ENCODE measurements around the gene KCNT2.

The KCNT2 gene

GRCh38 chr1:196305216-196305615 is 303.0 kb downstream of the KCNT2 start:
- H3K9ac ChIP-seq (ENCODE audit: low read length), result no peak overlapping the region
- H3K36me3 ChIP-seq (ENCODE audit: control insufficient read depth, insufficient read depth, low read length), result no peaks in the 10 kb centered on the region
- H2BK15ac ChIP-seq (replicated peaks; ENCODE audit: low read depth), result no peak overlapping the region
- no peak overlapping the region for H3K56ac ChIP-seq (ENCODE audit: low read length)
- no peak overlapping the region for H2AK5ac ChIP-seq (ENCODE audit: low read length)
- H3K79me2 ChIP-seq (ENCODE audit: control insufficient read depth, insufficient read depth, low read length), result no peaks in the 10 kb centered on the region
- no peak for DNase-seq
- no peak overlapping the region for H3K18ac ChIP-seq (ENCODE audit: low read length)
- H3K4me1 ChIP-seq (ENCODE audit: control insufficient read depth, low read depth, low read length), result peaks cover 3% of the 10 kb centered on the region
- no peak overlapping the region for H3K23ac ChIP-seq (ENCODE audit: low read length)
- no CpG with 5 or more reads among the region's 2 CpGs for WGBS (ENCODE audit: extremely low coverage, insufficient coverage, low lambda C conversion rate)
- H2BK5ac ChIP-seq (ENCODE audit: low read length), result no peak overlapping the region
- no peak overlapping the region for H3K4me2 ChIP-seq (ENCODE audit: low read length)
- H3K79me1 ChIP-seq (ENCODE audit: low read length), result no peaks in the 10 kb centered on the region
- H3K27ac ChIP-seq (ENCODE audit: low read depth, low read length), result no peak overlapping the region
- no peak overlapping the region for H4K5ac ChIP-seq (ENCODE audit: low read length)
- H3K4ac ChIP-seq (ENCODE audit: low read depth, low read length), result no peak overlapping the region
- no peak overlapping the region for H4K8ac ChIP-seq (ENCODE audit: low read depth, low read length)
- no peak overlapping the region for H2BK120ac ChIP-seq (ENCODE audit: low read depth, low read length)
- no peaks in the 10 kb centered on the region for H3K27me3 ChIP-seq (ENCODE audit: insufficient read depth, low read length, poor library complexity)
- no peak overlapping the region for H3K4me3 ChIP-seq (ENCODE audit: low read length)

- H2BK120ac ChIP-seq (ENCODE audit: low read depth, low read length), result no peak overlapping the region
- H3K18ac ChIP-seq (ENCODE audit: low read length), result no peak overlapping the region
- peak; percentile 50 for DNase-seq
- no peaks in the 10 kb centered on the region for H3K79me2 ChIP-seq (ENCODE audit: control insufficient read depth, insufficient read depth, low read length)
- peaks cover 3% of the 10 kb centered on the region for H3K4me1 ChIP-seq (ENCODE audit: control insufficient read depth, low read depth, low read length)
- H3K27me3 ChIP-seq (ENCODE audit: insufficient read depth, low read length, poor library complexity), result no peaks in the 10 kb centered on the region
- no peak overlapping the region for H3K9ac ChIP-seq (ENCODE audit: low read length)
- no peak overlapping the region for H3K23ac ChIP-seq (ENCODE audit: low read length)
- H4K8ac ChIP-seq (ENCODE audit: low read depth, low read length), result no peak overlapping the region
- no peaks in the 10 kb centered on the region for H3K79me1 ChIP-seq (ENCODE audit: low read length)
- no peak overlapping the region for H2BK5ac ChIP-seq (ENCODE audit: low read length)
- H4K5ac ChIP-seq (ENCODE audit: low read length), result no peak overlapping the region
- no peak overlapping the region for H3K4ac ChIP-seq (ENCODE audit: low read depth, low read length)
- H3K4me3 ChIP-seq (ENCODE audit: low read length), result no peak overlapping the region
- H3K56ac ChIP-seq (ENCODE audit: low read length), result no peak overlapping the region
- H2BK15ac ChIP-seq (replicated peaks; ENCODE audit: low read depth), result no peak overlapping the region
- no peaks in the 10 kb centered on the region for H3K36me3 ChIP-seq (ENCODE audit: control insufficient read depth, insufficient read depth, low read length)
- H2AK5ac ChIP-seq (ENCODE audit: low read length), result no peak overlapping the region
- H3K27ac ChIP-seq (ENCODE audit: low read depth, low read length), result no peak overlapping the region
- no peak overlapping the region for H3K4me2 ChIP-seq (ENCODE audit: low read length)
Observed at GRCh38 chr1:196302981-196303380, 305.3 kb downstream of the KCNT2 start.

GRCh38 chr1:196302420-196302819 is 305.8 kb downstream of the KCNT2 start:
- no CpG with 5 or more reads among the region's 1 CpG for WGBS (ENCODE audit: extremely low coverage, insufficient coverage, low lambda C conversion rate)
- no peak overlapping the region for H3K27ac ChIP-seq (ENCODE audit: low read depth, low read length)
- no peak overlapping the region for H4K5ac ChIP-seq (ENCODE audit: low read length)
- no peak overlapping the region for H2BK5ac ChIP-seq (ENCODE audit: low read length)
- H3K9ac ChIP-seq (ENCODE audit: low read length), result no peak overlapping the region
- DNase-seq, result no peak
- H3K27me3 ChIP-seq (ENCODE audit: insufficient read depth, low read length, poor library complexity), result no peaks in the 10 kb centered on the region
- no peak overlapping the region for H3K56ac ChIP-seq (ENCODE audit: low read length)
- no peak overlapping the region for H3K4me3 ChIP-seq (ENCODE audit: low read length)
- peaks cover 3% of the 10 kb centered on the region for H3K4me1 ChIP-seq (ENCODE audit: control insufficient read depth, low read depth, low read length)
- H3K36me3 ChIP-seq (ENCODE audit: control insufficient read depth, insufficient read depth, low read length), result no peaks in the 10 kb centered on the region
- H3K18ac ChIP-seq (ENCODE audit: low read length), result no peak overlapping the region
- no peaks in the 10 kb centered on the region for H3K79me2 ChIP-seq (ENCODE audit: control insufficient read depth, insufficient read depth, low read length)
- H2BK15ac ChIP-seq (replicated peaks; ENCODE audit: low read depth), result no peak overlapping the region
- H3K79me1 ChIP-seq (ENCODE audit: low read length), result no peaks in the 10 kb centered on the region
- H4K8ac ChIP-seq (ENCODE audit: low read depth, low read length), result no peak overlapping the region
- H3K23ac ChIP-seq (ENCODE audit: low read length), result no peak overlapping the region
- H3K4me2 ChIP-seq (ENCODE audit: low read length), result no peak overlapping the region
- H2AK5ac ChIP-seq (ENCODE audit: low read length), result no peak overlapping the region
- no peak overlapping the region for H3K4ac ChIP-seq (ENCODE audit: low read depth, low read length)
- H2BK120ac ChIP-seq (ENCODE audit: low read depth, low read length), result no peak overlapping the region

GRCh38 chr1:196295766-196296165 is 312.5 kb downstream of the KCNT2 start:
- DNase-seq, result no peak
- H2BK5ac ChIP-seq (ENCODE audit: low read length), result no peak overlapping the region
- no peak overlapping the region for H3K56ac ChIP-seq (ENCODE audit: low read length)

GRCh38 chr1:196278816-196279215 is 329.4 kb downstream of the KCNT2 start:
- Histone ChIP-seq H3K36me3 (ENCODE audit: control insufficient read depth, insufficient read depth, low read length) (no peaks in the 10 kb centered on the region), H3K56ac (ENCODE audit: low read length) (no peak overlapping the region), H3K79me1 (ENCODE audit: low read length) (no peaks in the 10 kb centered on the region), H3K18ac (ENCODE audit: low read length) (no peak overlapping the region), H3K27ac (ENCODE audit: low read depth, low read length) (no peak overlapping the region), H3K79me2 (ENCODE audit: control insufficient read depth, insufficient read depth, low read length) (no peaks in the 10 kb centered on the region), H3K27me3 (ENCODE audit: insufficient read depth, low read length, poor library complexity) (no peaks in the 10 kb centered on the region), H2BK15ac (replicated peaks; ENCODE audit: low read depth) (no peak overlapping the region), H4K5ac (ENCODE audit: low read length) (no peak overlapping the region), H3K4ac (ENCODE audit: low read depth, low read length) (no peak overlapping the region), H2BK120ac (ENCODE audit: low read depth, low read length) (no peak overlapping the region), H2BK5ac (ENCODE audit: low read length) (no peak overlapping the region), H2AK5ac (ENCODE audit: low read length) (no peak overlapping the region), H4K8ac (ENCODE audit: low read depth, low read length) (no peak overlapping the region), H3K4me3 (ENCODE audit: low read length) (no peak overlapping the region), H3K4me2 (ENCODE audit: low read length) (no peak overlapping the region), H3K4me1 (ENCODE audit: control insufficient read depth, low read depth, low read length) (no peaks in the 10 kb centered on the region), H3K9ac (ENCODE audit: low read length) (no peak overlapping the region), H3K23ac (ENCODE audit: low read length) (no peak overlapping the region)
- no CpG with 5 or more reads among the region's 3 CpGs for WGBS (ENCODE audit: extremely low coverage, insufficient coverage, low lambda C conversion rate)
- DNase-seq, result no peak

More at GRCh38 chr1:196295766-196296165, 312.5 kb downstream of the KCNT2 start:
- H3K36me3 ChIP-seq (ENCODE audit: control insufficient read depth, insufficient read depth, low read length), result no peaks in the 10 kb centered on the region
- H4K5ac ChIP-seq (ENCODE audit: low read length), result no peak overlapping the region
- H2BK15ac ChIP-seq (replicated peaks; ENCODE audit: low read depth), result no peak overlapping the region
- H3K79me2 ChIP-seq (ENCODE audit: control insufficient read depth, insufficient read depth, low read length), result no peaks in the 10 kb centered on the region
- no peak overlapping the region for H3K4me3 ChIP-seq (ENCODE audit: low read length)
- H2BK120ac ChIP-seq (ENCODE audit: low read depth, low read length), result no peak overlapping the region
- H3K4ac ChIP-seq (ENCODE audit: low read depth, low read length), result no peak overlapping the region
- no peak overlapping the region for H4K8ac ChIP-seq (ENCODE audit: low read depth, low read length)
- no peaks in the 10 kb centered on the region for H3K79me1 ChIP-seq (ENCODE audit: low read length)
- no peaks in the 10 kb centered on the region for H3K4me1 ChIP-seq (ENCODE audit: control insufficient read depth, low read depth, low read length)
- H3K27me3 ChIP-seq (ENCODE audit: insufficient read depth, low read length, poor library complexity), result no peaks in the 10 kb centered on the region
- H3K9ac ChIP-seq (ENCODE audit: low read length), result no peak overlapping the region
- H3K4me2 ChIP-seq (ENCODE audit: low read length), result no peak overlapping the region
- H3K23ac ChIP-seq (ENCODE audit: low read length), result no peak overlapping the region
- H3K27ac ChIP-seq (ENCODE audit: low read depth, low read length), result no peak overlapping the region
- H2AK5ac ChIP-seq (ENCODE audit: low read length), result no peak overlapping the region
- H3K18ac ChIP-seq (ENCODE audit: low read length), result no peak overlapping the region

GRCh38 chr1:196277860-196278259 is 330.4 kb downstream of the KCNT2 start:
- H3K4ac ChIP-seq (ENCODE audit: low read depth, low read length), result no peak overlapping the region
- no peak overlapping the region for H3K18ac ChIP-seq (ENCODE audit: low read length)
- H4K8ac ChIP-seq (ENCODE audit: low read depth, low read length), result no peak overlapping the region
- H3K79me2 ChIP-seq (ENCODE audit: control insufficient read depth, insufficient read depth, low read length), result no peaks in the 10 kb centered on the region
- no peaks in the 10 kb centered on the region for H3K27me3 ChIP-seq (ENCODE audit: insufficient read depth, low read length, poor library complexity)
- H3K36me3 ChIP-seq (ENCODE audit: control insufficient read depth, insufficient read depth, low read length), result no peaks in the 10 kb centered on the region
- no peak overlapping the region for H3K56ac ChIP-seq (ENCODE audit: low read length)
- no peak overlapping the region for H3K4me3 ChIP-seq (ENCODE audit: low read length)
- H3K27ac ChIP-seq (ENCODE audit: low read depth, low read length), result no peak overlapping the region
- no peak overlapping the region for H2BK15ac ChIP-seq (replicated peaks; ENCODE audit: low read depth)
- H2BK120ac ChIP-seq (ENCODE audit: low read depth, low read length), result no peak overlapping the region
- no peak overlapping the region for H4K5ac ChIP-seq (ENCODE audit: low read length)
- no peak overlapping the region for H2BK5ac ChIP-seq (ENCODE audit: low read length)
- H3K4me1 ChIP-seq (ENCODE audit: control insufficient read depth, low read depth, low read length), result no peaks in the 10 kb centered on the region
- H2AK5ac ChIP-seq (ENCODE audit: low read length), result no peak overlapping the region
- no peaks in the 10 kb centered on the region for H3K79me1 ChIP-seq (ENCODE audit: low read length)
- no peak for DNase-seq
- H3K4me2 ChIP-seq (ENCODE audit: low read length), result no peak overlapping the region
- H3K23ac ChIP-seq (ENCODE audit: low read length), result no peak overlapping the region
- no peak overlapping the region for H3K9ac ChIP-seq (ENCODE audit: low read length)

Data from mesendoderm (in vitro differentiated cells).